GM18951 (cell line): ENCODE data around the gene GCK.

Source experiments
- POLR2A ChIP-seq: IDR thresholded peaks from 4 replicates; pipeline ENCODE4 v1.6.1; 2011; ENCODE audit warnings: mild to moderate bottlenecking; ENCODE audit not compliant: insufficient read length, insufficient read depth; ENCODE audit errors: extremely low read depth
- in situ Hi-C: fragments of 300-500 bp; cut with MboI; formaldehyde crosslinking; loops from one replicate; pipeline ENCODE4 v1.12.0; 2022; ENCODE audit warnings: low sequenced_read_pairs, mixed read lengths, inconsistent platforms; ENCODE audit not compliant: unreplicated experiment

GCK gene

GRCh38 chr7:44189286-44189992, at the start of gene GCK:
Gene GCK (minus strand): TSS chr7:44189439. CDS start chr7:44188953, 486 bp downstream.
- in situ Hi-C loops, result no loop called here

GRCh38 chr7:44238116-44238695, 49.0 kb upstream of the GCK start:
- in situ Hi-C loops, result loop anchor here (25.0 kb wide), 1 partner anchor 249 kb away; the partner anchor contains the start of gene NUDCD3

More at GRCh38 chr7:44189286-44189992, at the start of gene GCK:
- TF ChIP-seq POLR2A, result no peak

DNA sequence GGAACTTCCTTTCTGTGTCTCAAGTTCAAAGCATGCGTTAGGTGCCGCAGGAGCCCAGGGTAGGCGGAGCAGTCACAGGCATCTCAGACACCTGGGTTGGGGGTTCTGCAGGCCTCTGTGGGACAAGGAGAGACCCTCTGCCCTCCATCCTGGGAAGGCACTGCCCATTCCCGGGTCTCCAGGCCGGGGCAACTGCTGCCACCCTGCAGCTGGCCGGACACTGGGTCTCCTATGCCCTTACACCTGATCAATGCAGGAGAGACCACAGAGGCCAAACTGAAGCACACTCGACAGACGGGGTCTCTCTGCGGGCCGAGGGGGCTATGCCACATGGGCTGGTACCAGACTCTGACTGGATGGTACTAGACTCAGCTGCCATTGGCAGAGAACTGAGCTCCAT, 48.5 kb upstream of the GCK start:
- in situ Hi-C loops, result loop anchor here (25.0 kb wide), 1 partner anchor 250 kb away; the partner anchor contains the start of gene NUDCD3
- TF ChIP-seq POLR2A, result no peak

More at GRCh38 chr7:44238116-44238695, 49.0 kb upstream of the GCK start:
- TF ChIP-seq POLR2A, result no peak

DNA sequence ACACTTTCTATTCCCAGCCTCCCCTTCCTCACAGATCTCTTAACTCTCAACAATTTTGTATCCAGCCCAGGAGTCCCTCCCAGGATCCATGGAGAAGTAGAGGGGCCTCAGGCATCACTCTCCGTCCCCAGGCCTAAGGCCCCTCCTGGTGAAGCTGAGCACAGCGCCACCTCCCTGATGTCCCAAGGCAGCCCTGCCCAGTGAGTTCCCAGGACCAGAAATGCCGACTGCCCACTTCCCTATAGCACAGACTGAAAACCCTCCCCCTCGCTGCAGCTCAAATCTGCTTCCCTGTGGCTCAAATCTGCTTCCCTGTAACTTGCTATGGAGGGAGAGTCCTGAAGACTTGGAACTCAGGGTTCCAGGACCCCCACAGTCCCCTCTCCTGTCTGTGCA, 47.1 kb upstream of the GCK start:
- in situ Hi-C loops, result loop anchor here (25.0 kb wide), 1 partner anchor 251 kb away; the partner anchor contains the start of gene NUDCD3
- TF ChIP-seq POLR2A, result no peak

GRCh38 chr7:44235582-44236332, 46.5 kb upstream of the GCK start:
- no peak for TF ChIP-seq POLR2A
- in situ Hi-C loops, result loop anchor here (25.0 kb wide), 1 partner anchor 252 kb away; the partner anchor contains the start of gene NUDCD3

DNA sequence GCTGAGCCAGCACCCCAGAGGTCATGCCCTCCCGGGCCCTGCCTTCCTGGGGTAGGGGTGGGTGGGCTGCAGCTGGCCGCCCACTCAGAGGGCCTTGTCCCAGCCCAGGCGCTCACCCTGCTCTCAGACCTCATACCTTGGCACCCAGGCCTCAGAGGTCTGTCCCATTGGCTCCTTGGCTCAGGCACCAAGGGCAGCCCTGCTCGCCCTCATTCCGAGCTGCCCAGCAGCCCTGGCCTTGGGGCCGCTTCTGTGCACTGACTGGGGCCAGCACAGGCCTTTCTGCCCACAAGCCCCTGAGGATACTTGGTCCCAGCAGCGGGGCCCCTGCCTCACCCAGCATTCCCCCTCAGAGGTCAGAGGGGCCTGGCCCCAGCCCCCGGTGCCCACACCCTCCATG, 45.8 kb upstream of the GCK start:
- TF ChIP-seq POLR2A, result no peak
- in situ Hi-C loops, result loop anchor here (25.0 kb wide), 1 partner anchor 252 kb away; the partner anchor contains the start of gene NUDCD3

- TF ChIP-seq POLR2A, result no peak
- in situ Hi-C loops, result loop anchor here (25.0 kb wide), 1 partner anchor 254 kb away; the partner anchor contains the start of gene NUDCD3
Measured at GRCh38 chr7:44232901-44233715, 43.9 kb upstream of the GCK start.

GRCh38 chr7:44232396-44232795, 43.2 kb upstream of the GCK start:
- in situ Hi-C loops, result loop anchor here (25.0 kb wide), 1 partner anchor 255 kb away; the partner anchor contains the start of gene NUDCD3
- no peak for TF ChIP-seq POLR2A

DNA sequence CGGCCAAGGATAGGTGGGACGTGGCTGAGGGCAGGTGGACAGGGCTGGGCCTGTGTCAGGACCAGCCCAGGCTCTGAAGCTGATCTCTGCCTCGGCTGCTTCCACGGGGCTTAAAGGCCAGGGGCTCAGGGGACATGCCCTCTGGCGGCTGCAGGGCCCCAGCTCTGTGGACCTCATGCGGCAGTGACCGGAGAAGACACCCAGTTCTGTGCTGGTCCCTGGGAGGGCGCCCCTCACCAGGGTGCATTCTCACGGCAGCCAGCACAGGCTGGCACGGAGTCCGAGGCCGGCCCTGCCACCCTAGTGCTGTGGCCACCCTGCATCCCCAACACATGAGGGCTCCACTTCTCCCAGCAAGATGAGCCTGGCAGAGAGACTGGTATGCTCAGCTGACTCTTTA, 41.8 kb upstream of the GCK start:
- TF ChIP-seq POLR2A, result no peak
- in situ Hi-C loops, result loop anchor here (25.0 kb wide), 1 partner anchor 256 kb away; the partner anchor contains the start of gene NUDCD3

- in situ Hi-C loops, result loop anchor here (25.0 kb wide), 1 partner anchor 257 kb away; the partner anchor contains the start of gene NUDCD3
- no peak for TF ChIP-seq POLR2A
Measured at GRCh38 chr7:44230286-44230685, 41.0 kb upstream of the GCK start.

- no peak for TF ChIP-seq POLR2A
- in situ Hi-C loops, result loop anchor here (25.0 kb wide), 1 partner anchor 258 kb away; the partner anchor contains the start of gene NUDCD3
Measured at GRCh38 chr7:44229546-44230105, 40.4 kb upstream of the GCK start.
